ENCODE results near the gene SRRD. TPM values are rescaled to one million over a fixed set of nuclear protein-coding genes. Genes with fewer than 3 reads are reported as not detected.

Gene SRRD
- total and polyA plus RNA-seq, 2 experiments from 2014 or later = 29.5 to 31.2 TPM

GRCh38 chr22:26508148-26508547 lies 24.5 kb downstream of the SRRD start:
- TF ChIP-seq CTCF (IDR thresholded peaks at IDR 0.05; ENCODE audit: poor library complexity) (no peak), EZH2phosphoT487 (IDR thresholded peaks at IDR 0.05; ENCODE audit: low read depth, severe bottlenecking, unreplicated experiment) (no peak), EZH2 (IDR thresholded peaks at IDR 0.05; ENCODE audit: borderline replicate concordance) (no peak)
- no peaks in the 10 kb centered on the region for H3K9me3 ChIP-seq (ENCODE audit: low read depth)
- H3K27me3 ChIP-seq = no peaks in the 10 kb centered on the region
- no peak for DNase-seq (ENCODE audit: low spot score)
- H3K4me2 ChIP-seq = no peak overlapping the region
- H3K36me3 ChIP-seq (replicated peaks; ENCODE audit: insufficient read depth, low read depth) = no peaks in the 10 kb centered on the region
- peaks cover 4% of the 10 kb centered on the region for H3K4me1 ChIP-seq (ENCODE audit: insufficient read depth)
- H3K4me3 ChIP-seq = no peak overlapping the region
- no peak overlapping the region for H3K27ac ChIP-seq
- H2AFZ ChIP-seq = no peak overlapping the region
- H3K79me2 ChIP-seq = peaks cover 22% of the 10 kb centered on the region
- H4K20me1 ChIP-seq (ENCODE audit: insufficient read depth, poor library complexity, severe bottlenecking) = no peaks in the 10 kb centered on the region
- no peaks in the 10 kb centered on the region for H3K9me2 ChIP-seq (replicated peaks; ENCODE audit: insufficient read depth)

GRCh38 chr22:26512149-26512793 lies 28.6 kb downstream of the SRRD start, which contains the start of gene TFIP11:
TFIP11 (minus strand) TSS chr22:26512473; CDS start chr22:26510272, 2,201 bp downstream.
- 2% methylated on average over 40 of the region's 40 CpGs for WGBS (ENCODE audit: low lambda C conversion rate, missing lambda C conversion rate)
- Histone ChIP-seq H3K9me2 (replicated peaks; ENCODE audit: insufficient read depth) (no peaks in the 10 kb centered on the region), H3K36me3 (replicated peaks; ENCODE audit: insufficient read depth, low read depth) (no peaks in the 10 kb centered on the region), H3K4me1 (ENCODE audit: insufficient read depth) (peaks cover 9% of the 10 kb centered on the region), H3K27ac (peak within 1 kb of the TSS; percentile 61), H3K27me3 (no peaks in the 10 kb centered on the region), H4K20me1 (ENCODE audit: insufficient read depth, poor library complexity, severe bottlenecking) (no peaks in the 10 kb centered on the region), H3K4me2 (peak within 1 kb of the TSS; percentile 91), H3K4me3 (peak within 1 kb of the TSS; percentile 64), H3K79me2 (peaks cover 28% of the 10 kb centered on the region), H2AFZ (peak within 1 kb of the TSS; percentile 87), H3K9me3 (ENCODE audit: low read depth) (no peaks in the 10 kb centered on the region)
- peak; percentile 96 for DNase-seq (ENCODE audit: low spot score)
- TF ChIP-seq EZH2 (IDR thresholded peaks at IDR 0.05; ENCODE audit: borderline replicate concordance) = no peak
- no peak for TF ChIP-seq CTCF (IDR thresholded peaks at IDR 0.05; ENCODE audit: poor library complexity)
- TF ChIP-seq EZH2phosphoT487 (IDR thresholded peaks at IDR 0.05; ENCODE audit: low read depth, severe bottlenecking, unreplicated experiment) = no peak

- WGBS (ENCODE audit: low lambda C conversion rate, missing lambda C conversion rate) = 47% methylated on average over 1 of the region's 1 CpG
- no peak for DNase-seq (ENCODE audit: low spot score)
- Histone ChIP-seq H2AFZ (no peak overlapping the region), H3K4me3 (no peak overlapping the region), H3K79me2 (peaks cover 28% of the 10 kb centered on the region), H3K27me3 (no peaks in the 10 kb centered on the region), H3K9me2 (replicated peaks; ENCODE audit: insufficient read depth) (no peaks in the 10 kb centered on the region), H4K20me1 (ENCODE audit: insufficient read depth, poor library complexity, severe bottlenecking) (no peaks in the 10 kb centered on the region), H3K9me3 (ENCODE audit: low read depth) (no peaks in the 10 kb centered on the region), H3K36me3 (replicated peaks; ENCODE audit: insufficient read depth, low read depth) (no peaks in the 10 kb centered on the region), H3K27ac (peak overlapping the region; percentile 61), H3K4me1 (ENCODE audit: insufficient read depth) (peaks cover 9% of the 10 kb centered on the region), H3K4me2 (peak overlapping the region; percentile 91)
- TF ChIP-seq EZH2 (IDR thresholded peaks at IDR 0.05; ENCODE audit: borderline replicate concordance) = no peak
- no peak for TF ChIP-seq CTCF (IDR thresholded peaks at IDR 0.05; ENCODE audit: poor library complexity)
Observed at GRCh38 chr22:26513838-26514237, 30.2 kb downstream of the SRRD start.
